SH-SY5Y (cell line): ENCODE data around the gene VDR.

Experiments
- GATA2 ChIP-seq: IDR thresholded peaks from 2 replicates; pipeline ENCODE4 v1.6.1; 2011; ENCODE audit warnings: mild to moderate bottlenecking, low read depth, low read length
- GATA3 ChIP-seq: IDR thresholded peaks from 2 replicates; pipeline ENCODE4 v1.6.1; 2011; ENCODE audit warnings: low read depth, mild to moderate bottlenecking, low read length, moderate library complexity

DNA sequence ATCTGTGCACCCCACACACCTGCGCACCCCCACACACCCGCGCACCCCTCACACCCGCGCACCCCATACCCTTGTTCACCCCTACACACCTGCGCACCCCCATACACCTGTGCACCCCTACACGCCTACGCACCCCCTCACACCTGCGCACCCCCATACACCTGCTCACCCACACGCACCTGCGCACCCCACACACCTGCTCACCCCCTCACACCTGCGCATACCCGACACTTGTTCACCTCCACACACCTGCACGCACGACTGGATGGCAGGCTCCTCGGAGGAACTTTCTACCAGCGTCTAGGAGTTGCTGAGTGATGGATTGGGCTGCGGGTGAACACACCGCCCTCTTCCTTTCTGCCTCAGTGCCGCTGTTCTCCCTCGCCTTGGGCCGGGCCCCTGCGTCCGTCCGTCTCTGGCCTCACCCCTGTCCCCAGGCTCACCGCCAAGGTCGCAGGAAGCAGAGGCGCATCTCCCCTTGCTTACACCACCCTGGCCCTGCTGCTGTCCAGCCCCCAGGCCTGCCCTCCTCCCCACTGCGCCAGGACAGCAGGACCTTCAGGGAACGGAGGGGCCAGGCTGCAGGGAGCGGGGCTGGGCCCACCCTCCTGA, 37.9 kb upstream of the VDR start:
- no peak for TF ChIP-seq GATA3
- no peak for TF ChIP-seq GATA2
